HEK293 (cell line): ENCODE results near the gene ANHX.

Experiments
- CTCF ChIA-PET: fragments of 350-600 bp; formaldehyde crosslinking; extraction: SDS; loops from one replicate; lab custom pipeline; 2021; ENCODE audit warnings: antibody characterized with exemption; lab: Yijun Ruan, JAX
- POLR2A ChIA-PET: fragments of 300-600 bp; formaldehyde crosslinking; extraction: SDS; loops from one replicate; lab custom pipeline; 2020; ENCODE audit warnings: antibody characterized with exemption, inconsistent platforms; lab: Yijun Ruan, JAX
- H3K27ac ChIP-seq: fragments of 200-500 bp; sonication (Bioruptor generic); 2 replicates; pipeline ENCODE4 v1.5.1; 2014; ENCODE audit warnings: low read depth, low read length, control low read depth, inconsistent platforms; ENCODE audit errors: extremely low read depth
- H3K36me3 ChIP-seq, 2 experiments: fragments of 200-500 bp in 1 of 2; sonication (Bioruptor generic) in 1 of 2; 1 replicate in 1 of 2; 2 replicates in 1 of 2; pipeline ENCODE4 v1.5.1; 2014 to 2017; ENCODE audit warnings: inconsistent platforms in 2 of 2, low read length in 2 of 2; ENCODE audit not compliant: control insufficient read depth in 2 of 2, insufficient read depth in 1 of 2
- H3K4me1 ChIP-seq: fragments of 200-500 bp; sonication (Bioruptor generic); 2 replicates; pipeline ENCODE4 v1.5.1; 2014; ENCODE audit warnings: mild to moderate bottlenecking, low read length, inconsistent platforms; ENCODE audit not compliant: control insufficient read depth, insufficient read depth
- H3K4me3 ChIP-seq: 2 replicates; pipeline ENCODE4 v1.5.1; 2011; ENCODE audit warnings: low read depth, mild to moderate bottlenecking, control low read depth, low read length, moderate library complexity
- H3K9me3 ChIP-seq: fragments of 200-500 bp; sonication (Bioruptor generic); 2 replicates; pipeline ENCODE4 v1.5.1; 2014; ENCODE audit warnings: low read depth, low read length, inconsistent platforms; ENCODE audit not compliant: control insufficient read depth, insufficient read depth
- KLF16 ChIP-seq: fragments of 450-650 bp; formaldehyde crosslinking; IDR thresholded peaks from 2 replicates; pipeline ENCODE4 v1.5.1; 2017; ENCODE audit warnings: missing biosample characterization, missing genetic modification characterization
- KLF9 ChIP-seq: fragments of 450-650 bp; formaldehyde crosslinking; IDR thresholded peaks from 2 replicates; pipeline ENCODE4 v1.5.1; 2016; ENCODE audit warnings: missing biosample characterization, missing genetic modification characterization, low read depth
- OSR2 ChIP-seq: fragments of 450-650 bp; formaldehyde crosslinking; IDR thresholded peaks from 2 replicates; pipeline ENCODE4 v1.5.1; 2016; ENCODE audit warnings: missing biosample characterization, missing genetic modification characterization
- SETDB1 ChIP-seq: IDR thresholded peaks from one replicate; pipeline ENCODE4 v1.6.1; 2017; ENCODE audit warnings: mild to moderate bottlenecking, low read length, moderate library complexity, mixed read lengths; ENCODE audit not compliant: insufficient read length
- SP3 ChIP-seq: fragments of 450-650 bp; formaldehyde crosslinking; IDR thresholded peaks from 2 replicates; pipeline ENCODE4 v1.5.1; 2016; ENCODE audit warnings: missing biosample characterization, missing genetic modification characterization
- TRIM28 ChIP-seq: IDR thresholded peaks from 2 replicates; pipeline ENCODE4 v1.6.1; 2011; ENCODE audit warnings: low read length, control low read depth, borderline replicate concordance
- TSHZ1 ChIP-seq: fragments of 450-650 bp; formaldehyde crosslinking; IDR thresholded peaks from 2 replicates; pipeline ENCODE4 v1.5.1; 2016; ENCODE audit warnings: missing biosample characterization, missing genetic modification characterization, borderline replicate concordance
- ZFP41 ChIP-seq: fragments of 450-650 bp; formaldehyde crosslinking; IDR thresholded peaks from 2 replicates; pipeline ENCODE4 v1.5.1; 2016; ENCODE audit warnings: missing biosample characterization, missing genetic modification characterization, borderline replicate concordance
- ZNF114 ChIP-seq: fragments of 450-650 bp; formaldehyde crosslinking; IDR thresholded peaks from 2 replicates; pipeline ENCODE4 v1.5.0; 2017; ENCODE audit warnings: missing biosample characterization, missing genetic modification characterization
- ZNF148 ChIP-seq: fragments of 450-650 bp; formaldehyde crosslinking; IDR thresholded peaks from 2 replicates; pipeline ENCODE4 v1.5.0; 2017; ENCODE audit warnings: missing biosample characterization, missing genetic modification characterization, borderline replicate concordance
- ZNF202 ChIP-seq: fragments of 450-650 bp; formaldehyde crosslinking; IDR thresholded peaks from 2 replicates; pipeline ENCODE4 v1.5.1; 2016; ENCODE audit warnings: missing biosample characterization, missing genetic modification characterization, borderline replicate concordance
- ZNF274 ChIP-seq, 2 experiments: fragments of 200-500 bp in 1 of 2; fragments of 450-650 bp in 1 of 2; sonication (Bioruptor generic) in 1 of 2; formaldehyde crosslinking in 1 of 2; IDR thresholded peaks; 2 replicates each; pipeline versions ENCODE4 v1.5.1 to v1.6.1; 2014 to 2016; ENCODE audit warnings: borderline replicate concordance in 1 of 2, inconsistent platforms in 1 of 2, low read length in 1 of 2, missing biosample characterization in 1 of 2, missing genetic modification characterization in 1 of 2
- ZNF302 ChIP-seq: fragments of 450-650 bp; formaldehyde crosslinking; IDR thresholded peaks from 2 replicates; pipeline ENCODE4 v1.5.1; 2016; ENCODE audit warnings: missing biosample characterization, missing genetic modification characterization, low read depth
- ZNF362 ChIP-seq: fragments of 450-650 bp; formaldehyde crosslinking; IDR thresholded peaks from 2 replicates; pipeline ENCODE4 v1.5.1; 2016; ENCODE audit warnings: missing biosample characterization, missing genetic modification characterization
- ZNF391 ChIP-seq: fragments of 450-650 bp; formaldehyde crosslinking; IDR thresholded peaks from 2 replicates; pipeline ENCODE4 v1.5.1; 2016; ENCODE audit warnings: low read depth, missing biosample characterization, missing genetic modification characterization, borderline replicate concordance
- ZNF558 ChIP-seq: fragments of 450-650 bp; formaldehyde crosslinking; IDR thresholded peaks from 2 replicates; pipeline ENCODE4 v1.5.1; 2016; ENCODE audit warnings: missing biosample characterization, missing genetic modification characterization
- ZNF561 ChIP-seq: fragments of 450-650 bp; IDR thresholded peaks from 2 replicates; pipeline ENCODE4 v1.5.1; 2018; ENCODE audit warnings: missing biosample characterization, missing genetic modification characterization, borderline replicate concordance
- ZNF571 ChIP-seq: fragments of 450-650 bp; formaldehyde crosslinking; IDR thresholded peaks from 2 replicates; pipeline ENCODE4 v1.5.0; 2017; ENCODE audit warnings: missing biosample characterization, missing genetic modification characterization
- ZNF626 ChIP-seq: fragments of 450-650 bp; sonication (Bioruptor Pico); formaldehyde crosslinking; IDR thresholded peaks from 2 replicates; pipeline ENCODE4 v1.5.1; 2018; ENCODE audit warnings: missing biosample characterization, missing genetic modification characterization, inconsistent platforms
- ZNF777 ChIP-seq: fragments of 450-650 bp; formaldehyde crosslinking; IDR thresholded peaks from 2 replicates; pipeline ENCODE4 v1.5.1; 2017; ENCODE audit warnings: missing biosample characterization, missing genetic modification characterization, borderline replicate concordance

Gene ANHX

GRCh38 chr12:133204264-133204603 is 31.4 kb downstream of the ANHX start:
- Histone ChIP-seq H3K4me1 (no peaks in the 10 kb centered on the region), H3K36me3 (peaks cover 0 to 30% of the 10 kb centered on the region in 2 experiments; a peak in 2 of 3 replicates)
- POLR2A ChIA-PET = no interaction called here
- TF ChIP-seq ZNF274 (IDR thresholded peaks at IDR 0.05; ENCODE audit: low read length) = no peak; the same call in 1 of the 2 replicates
- peak; percentile 87; the same call in 1 of the 2 replicates for TF ChIP-seq ZNF274 (tag by site-specific recombination; IDR thresholded peaks at IDR 0.05; ENCODE audit: borderline replicate concordance)
- TF ChIP-seq KLF16 (tag by site-specific recombination) = no peak
- TF ChIP-seq ZNF362 (tag by site-specific recombination) = no peak
- TF ChIP-seq TRIM28 = 0 out of 2 replicates have a peak, but pooled peaks have one; percentile 13
- TF ChIP-seq ZNF558 = no peak
- no peak for TF ChIP-seq ZNF561 (tag by site-specific recombination)
- TF ChIP-seq SETDB1 = peak; percentile 94
- TF ChIP-seq, all 188 proteins: peak for 3
- no peak overlapping the region for H3K4me3 ChIP-seq
- H3K27ac ChIP-seq = no peak overlapping the region
- H3K9me3 ChIP-seq = no peaks in the 10 kb centered on the region
- CTCF ChIA-PET = interaction anchor here (0.5 kb wide), 1 partner anchor 300 kb away, joined by 3 read pairs; no protein-coding TSS in a partner anchor

GRCh38 chr12:133203344-133204263 is 32.1 kb downstream of the ANHX start:
- POLR2A ChIA-PET = no interaction called here
- CTCF ChIA-PET = interaction anchor here (0.5 kb wide), 1 partner anchor 299 kb away, joined by 3 read pairs; no protein-coding TSS in a partner anchor
- H3K27ac ChIP-seq = no peak overlapping the region
- H3K9me3 ChIP-seq = no peaks in the 10 kb centered on the region
- H3K4me1 ChIP-seq = no peaks in the 10 kb centered on the region
- no peak for TF ChIP-seq SP3 (tag by site-specific recombination)
- TF ChIP-seq TSHZ1 (tag by site-specific recombination) = no peak
- no peak for TF ChIP-seq OSR2 (tag by site-specific recombination)
- no peak for TF ChIP-seq ZNF561 (tag by site-specific recombination)
- TF ChIP-seq ZNF148 (tag by site-specific recombination) = no peak
- 0 out of 2 replicates have a peak, but pooled peaks have one; percentile 5 for TF ChIP-seq KLF16 (tag by site-specific recombination)
- TF ChIP-seq ZNF114 (tag by site-specific recombination) = no peak
- TF ChIP-seq TRIM28 = 0 out of 2 replicates have a peak, but pooled peaks have one; percentile 81
- TF ChIP-seq ZNF302 (tag by site-specific recombination) = no peak
- no peak; the same call in none of the 2 replicates for TF ChIP-seq ZNF274 (IDR thresholded peaks at IDR 0.05; ENCODE audit: low read length)
- peak; percentile 91 for TF ChIP-seq ZNF274 (tag by site-specific recombination; IDR thresholded peaks at IDR 0.05; ENCODE audit: borderline replicate concordance)
- TF ChIP-seq ZNF626 = peak; percentile 41; the same call in 1 of the 2 replicates
- TF ChIP-seq ZFP41 (tag by site-specific recombination) = no peak
- no peak for TF ChIP-seq ZNF391
- no peak for TF ChIP-seq ZNF777 (tag by site-specific recombination)
- TF ChIP-seq SETDB1 = peak; percentile 88
- no peak for TF ChIP-seq KLF9 (tag by site-specific recombination)
- no peak for TF ChIP-seq ZNF202 (tag by site-specific recombination)
- TF ChIP-seq ZNF571 (tag by site-specific recombination) = no peak
- H3K36me3 ChIP-seq = peaks cover 0 to 30% of the 10 kb centered on the region in 2 experiments; a peak in 2 of 3 replicates
- H3K4me3 ChIP-seq = no peak overlapping the region
